M059J (cell line): ENCODE results near the gene IFITM5. TPM values are rescaled to one million over a fixed set of nuclear protein-coding genes. Genes with fewer than 3 reads are reported as not detected.

ENCODE experiments used
- DNase-seq: peaks from one replicate; pipeline ENCODE4 v3.0.0-alpha.2; 2012; ENCODE audit warnings: low read depth
- total RNA-seq: library from RNA; depleted of rRNA; stranded (reverse); fragments of >200 nt; shearing (Covaris generic); gene quantifications from 2 replicates; pipeline ENCODE4 v1.2.3, GENCODE V29; 2014

The IFITM5 gene
- total RNA-seq, 1 experiment from 2014 or later, result not detected

DNA sequence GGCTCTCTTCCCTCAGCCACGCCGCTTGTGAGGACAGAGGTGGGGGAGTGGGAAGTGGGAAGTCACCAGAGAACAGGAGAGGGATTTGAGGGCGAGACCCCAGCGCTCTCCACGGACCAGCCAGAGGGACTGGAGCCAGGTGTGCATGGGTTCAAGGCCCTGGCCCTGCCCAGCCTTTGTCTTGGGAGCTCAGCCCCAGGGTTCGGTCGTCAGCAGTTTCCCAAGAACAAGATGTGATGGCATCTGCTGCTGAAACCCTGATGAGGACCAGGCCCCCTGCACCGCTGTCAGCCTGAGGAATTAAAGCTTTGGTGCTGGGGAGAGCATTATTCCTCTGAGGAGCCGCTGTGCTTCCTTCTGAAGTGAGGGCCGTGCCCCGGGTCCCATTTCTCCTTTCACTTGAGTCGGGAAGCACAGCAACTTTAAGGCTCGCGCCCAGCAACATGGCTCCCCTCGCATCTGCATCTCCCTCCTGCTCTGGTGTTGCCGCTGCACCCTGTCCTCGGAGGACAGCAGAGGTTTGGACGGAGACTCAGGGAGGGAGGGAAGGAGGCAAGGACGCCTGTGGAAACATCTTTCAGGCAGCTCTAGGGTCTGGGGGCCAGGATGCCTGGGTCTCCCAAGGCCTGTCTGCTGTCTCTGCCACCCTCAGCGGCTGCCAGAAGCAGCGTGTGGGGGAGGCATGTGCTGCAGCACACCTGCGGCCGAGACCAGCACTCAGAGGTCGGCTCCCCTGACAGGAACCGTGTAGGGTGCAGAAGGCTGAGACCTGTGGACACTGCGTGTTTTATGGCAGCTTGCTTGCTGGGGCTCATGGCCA, 3.8 kb downstream of the IFITM5 start:
- no peak for DNase-seq

- no peak for DNase-seq
Measured at GRCh38 chr11:294780-295179, 4.5 kb downstream of the IFITM5 start.

GRCh38 chr11:293852-294661, 5.3 kb downstream of the IFITM5 start:
- DNase-seq, result no peak

GRCh38 chr11:293271-293851, 6.0 kb downstream of the IFITM5 start:
- no peak for DNase-seq

- DNase-seq, result no peak
Measured at GRCh38 chr11:292211-293121, 6.9 kb downstream of the IFITM5 start.

- no peak for DNase-seq
Measured at GRCh38 chr11:291281-292210, 7.8 kb downstream of the IFITM5 start.

DNA sequence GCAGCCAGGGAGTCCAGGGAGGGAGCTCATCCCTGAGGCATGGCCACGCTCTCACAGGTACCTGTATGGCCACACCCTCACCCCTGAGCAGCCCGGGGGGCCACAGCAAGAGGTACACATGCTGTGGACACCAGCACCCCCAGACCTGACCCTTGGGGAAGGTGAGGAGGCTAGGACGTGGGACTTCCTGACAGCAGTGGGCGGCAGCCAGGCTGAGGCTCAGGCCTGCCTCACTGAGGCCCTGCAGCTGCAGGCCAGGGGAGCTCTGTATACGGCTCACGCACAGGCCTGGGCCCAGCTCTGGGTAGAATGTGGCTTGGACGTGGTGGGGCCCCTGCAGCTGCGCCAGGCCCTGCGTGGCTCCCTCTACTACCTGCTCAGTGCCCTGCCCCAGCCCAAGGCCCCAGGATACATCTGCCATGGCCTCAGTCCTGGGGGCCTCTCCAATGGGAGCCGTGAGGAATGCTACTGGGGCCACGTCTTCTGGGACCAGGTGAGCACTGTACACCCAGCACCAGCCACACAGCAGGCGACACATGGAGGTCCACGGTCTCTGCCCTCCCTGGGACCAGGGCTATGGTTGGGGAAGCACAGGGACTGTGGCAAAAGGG, 8.6 kb downstream of the IFITM5 start:
- no peak for DNase-seq

DNA sequence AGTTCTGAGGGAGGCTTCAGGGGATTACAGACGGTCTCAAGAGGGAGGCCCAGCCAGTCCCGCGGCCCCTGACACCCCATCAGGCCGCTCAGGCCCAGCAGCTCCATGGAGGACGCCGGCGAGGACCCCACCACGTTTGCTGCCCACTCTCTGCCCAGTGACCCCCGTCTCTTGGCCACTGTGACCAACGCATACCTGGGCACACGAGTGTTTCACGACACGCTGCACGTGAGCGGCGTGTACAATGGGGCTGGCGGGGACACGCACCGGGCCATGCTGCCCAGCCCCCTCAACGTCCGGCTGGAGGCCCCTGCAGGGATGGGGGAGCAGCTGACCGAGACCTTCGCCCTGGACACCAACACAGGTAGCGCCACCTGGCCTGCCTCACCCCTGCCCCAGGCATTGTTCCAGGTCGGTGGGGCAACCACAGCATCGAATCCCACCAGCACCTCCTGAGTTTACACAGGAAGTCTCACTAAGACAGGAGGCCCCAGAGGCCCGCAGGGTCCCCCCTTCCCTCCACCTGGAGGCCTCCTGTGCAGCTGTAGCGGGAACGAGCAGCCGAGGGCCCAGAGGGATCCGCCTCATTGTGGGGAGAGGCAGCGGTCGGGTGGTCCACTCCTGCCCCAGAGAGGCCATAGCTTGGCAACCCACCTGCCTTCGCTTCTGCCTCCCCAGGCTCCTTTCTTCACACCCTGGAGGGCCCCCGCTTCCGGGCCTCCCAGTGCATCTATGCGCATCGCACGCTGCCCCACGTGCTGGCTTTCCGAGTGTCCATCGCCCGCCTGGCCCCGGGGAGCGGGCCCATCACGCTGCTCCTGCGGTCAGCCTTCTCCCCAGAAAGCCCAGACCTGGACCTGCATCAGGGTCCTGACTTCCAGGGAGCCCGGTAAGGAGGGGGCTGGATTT, 9.4 kb downstream of the IFITM5 start:
- no peak for DNase-seq

GRCh38 chr11:289398-289711, 10.0 kb downstream of the IFITM5 start:
- DNase-seq, result no peak

DNA sequence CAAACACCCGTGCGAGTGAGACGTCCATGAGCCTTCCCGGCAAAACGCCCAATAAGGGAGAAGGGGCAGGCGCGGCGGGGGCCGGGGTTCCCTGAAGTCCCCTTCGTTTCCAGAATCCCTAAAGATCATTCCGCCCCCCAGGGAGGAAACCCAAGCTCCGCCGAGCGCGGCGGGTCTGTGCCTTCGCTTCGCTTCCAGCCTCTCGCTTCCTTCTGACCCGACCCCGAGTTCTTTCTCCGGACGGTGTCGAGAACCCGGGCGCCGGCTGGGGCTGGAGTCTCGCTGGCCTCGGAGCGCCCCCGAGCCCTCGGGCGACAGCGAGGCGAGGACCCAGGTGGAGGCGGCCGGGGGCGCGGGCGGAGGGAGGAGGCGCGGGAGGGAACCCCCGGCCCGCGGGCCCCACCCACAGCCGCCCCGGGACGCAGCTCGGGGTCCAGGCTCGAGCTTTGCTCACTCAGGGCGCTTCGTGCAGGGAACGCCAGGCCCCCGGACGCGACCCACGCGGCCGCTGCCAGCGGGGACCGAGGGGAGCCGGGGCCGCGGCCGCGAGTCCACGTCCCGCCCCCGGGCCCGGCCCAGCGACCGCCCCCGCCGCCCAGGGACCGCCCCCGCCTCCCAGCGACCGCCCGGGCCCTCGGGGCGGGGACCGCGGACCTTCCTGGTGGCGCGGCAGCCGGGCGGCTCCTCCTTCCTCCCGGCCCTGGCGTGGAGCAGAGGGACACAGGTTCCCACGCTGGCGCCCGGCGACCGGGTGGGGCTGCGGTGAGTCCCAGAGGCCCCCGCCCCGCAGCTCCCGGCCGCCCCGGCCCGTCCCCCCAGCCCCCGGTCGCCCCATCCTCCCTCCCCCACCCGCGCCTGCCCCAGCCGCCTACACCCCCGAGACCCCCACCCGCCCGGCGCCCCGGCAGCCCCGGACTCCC, 10.6 kb downstream of the IFITM5 start, which contains the start of gene PGGHG:
Gene PGGHG (plus strand): TSS at position 649 of the 920 bp plus-strand sequence. CDS start 691 bp downstream, outside the sequence.
- peak; percentile 56 for DNase-seq

GRCh38 chr11:287821-288477, 11.4 kb downstream of the IFITM5 start:
- no peak for DNase-seq

- peak; percentile 49 for DNase-seq
Measured at GRCh38 chr11:286977-287820, 12.1 kb downstream of the IFITM5 start.

DNA sequence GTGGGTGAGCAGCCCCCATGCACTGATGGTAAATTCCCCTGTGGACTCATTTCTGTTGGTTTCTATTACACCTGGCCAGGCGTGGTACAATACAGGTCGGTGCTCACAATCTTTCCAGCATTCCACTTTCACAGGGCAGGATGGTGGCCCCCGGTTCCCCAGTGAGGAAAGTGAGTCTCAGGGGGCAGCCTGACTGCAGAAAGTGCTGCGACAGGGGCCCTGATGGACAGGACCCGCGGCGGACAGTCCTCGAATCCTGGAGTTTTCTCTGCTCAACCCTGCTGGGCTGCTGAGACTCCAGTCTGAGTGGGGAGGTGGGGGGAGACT, 13.5 kb downstream of the IFITM5 start:
- DNase-seq, result no peak

DNA sequence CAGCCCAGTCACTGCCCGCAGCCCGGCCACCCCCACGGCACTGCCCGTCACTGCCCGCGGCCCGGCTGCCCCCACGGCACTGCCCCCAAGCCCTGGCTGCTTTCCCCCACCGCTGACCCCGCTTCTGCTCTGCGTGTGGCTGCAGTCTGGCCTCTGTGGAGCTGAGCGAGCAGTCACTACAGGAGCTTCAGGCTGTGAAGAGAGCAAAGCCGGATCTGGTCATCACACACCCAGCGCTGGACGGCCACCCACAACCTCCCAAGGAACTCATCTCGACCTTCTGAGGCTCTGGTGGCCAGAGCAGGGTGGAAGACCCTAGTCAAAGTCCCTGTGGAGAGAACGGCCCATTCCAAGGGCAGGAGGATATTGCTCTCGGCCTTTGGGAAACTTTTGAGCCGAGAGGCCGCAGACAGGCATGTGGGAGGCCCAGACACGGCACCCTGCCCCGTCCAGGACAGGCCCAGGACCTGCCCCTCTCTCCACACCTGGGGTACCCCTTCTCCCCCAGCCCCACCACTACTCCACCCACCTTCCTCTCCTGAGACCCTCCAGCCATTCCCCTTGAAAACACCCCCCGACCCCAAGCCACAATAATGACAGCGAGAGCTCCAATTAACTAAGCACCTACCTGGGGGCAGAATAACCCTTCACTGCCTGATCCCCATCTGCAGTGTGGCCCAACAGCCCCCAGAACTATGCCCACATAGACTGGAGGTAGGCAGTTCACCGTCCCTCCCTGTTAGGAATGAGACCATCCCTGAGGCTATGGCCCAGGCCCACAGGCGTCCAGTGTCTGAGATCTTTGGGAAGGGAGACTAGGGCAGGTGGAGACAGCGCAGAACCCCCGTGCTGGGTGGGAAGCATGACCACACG, 14.1 kb downstream of the IFITM5 start:
- DNase-seq, result no peak
